SK-N-SH (cell line): Measurements from ENCODE around the gene OR2AP1. TPM values are rescaled to one million over a fixed set of nuclear protein-coding genes. Genes with fewer than 3 reads are reported as not detected.

ENCODE experiments used
- CTCF ChIA-PET: fragments of 300-600, 350-600 bp; formaldehyde crosslinking; extraction: SDS; loops from one replicate; lab custom pipeline; 2021; lab: Yijun Ruan, JAX
- POLR2A ChIA-PET: fragments of 350-600 bp; sonication (Branson Sonifier 250); formaldehyde crosslinking; extraction: SDS; loops from one replicate; lab custom pipeline; 2020; ENCODE audit warnings: antibody characterized with exemption, inconsistent platforms; lab: Yijun Ruan, JAX
- DNase-seq: peaks from one replicate; pipeline ENCODE4 v3.0.0; 2012
- H2AFZ ChIP-seq: fragments of 200-600 bp; sonication (generic); 2 replicates; pipeline ENCODE4 v1.8.1; 2016; ENCODE audit warnings: antibody characterized with exemption, mild to moderate bottlenecking, low read depth
- H3F3A ChIP-seq: fragments of 200-600 bp; sonication (generic); replicated peaks from 2 replicates; pipeline ENCODE3; 2016; ENCODE audit warnings: antibody characterized with exemption, mild to moderate bottlenecking; ENCODE audit not compliant: insufficient read depth
- H3K27ac ChIP-seq, 2 experiments: fragments of 200-500 bp in 1 of 2; fragments of 200-600 bp in 1 of 2; sonication (Bioruptor generic) in 1 of 2; sonication (generic), shearing (Covaris generic) in 1 of 2; 2 replicates each; pipeline versions ENCODE4 v1.5.1 to v1.6.1; 2014 to 2016; ENCODE audit warnings: low read depth in 2 of 2, inconsistent platforms in 1 of 2, low read length in 1 of 2, mild to moderate bottlenecking in 1 of 2, mixed read lengths in 1 of 2
- H3K27me3 ChIP-seq: fragments of 200-600 bp; sonication (generic), shearing (Covaris generic); 2 replicates; pipeline ENCODE4 v1.6.1; 2016; ENCODE audit warnings: mixed run types; ENCODE audit not compliant: insufficient read depth
- H3K36me3 ChIP-seq, 2 experiments: fragments of 200-500 bp in 1 of 2; fragments of 200-600 bp in 1 of 2; sonication (Bioruptor generic) in 1 of 2; sonication (generic) in 1 of 2; replicated peaks in 1 of 2; 2 replicates each; pipeline versions ENCODE3 to v1.5.1; 2014 to 2016; ENCODE audit warnings: low read length in 1 of 2, mild to moderate bottlenecking in 1 of 2; ENCODE audit not compliant: insufficient read depth in 2 of 2, control insufficient read depth in 1 of 2
- H3K4me1 ChIP-seq, 2 experiments: fragments of 200-500 bp in 1 of 2; fragments of 200-600 bp in 1 of 2; sonication (Bioruptor generic) in 1 of 2; sonication (generic), shearing (Covaris generic) in 1 of 2; 2 replicates each; pipeline versions ENCODE4 v1.5.1 to v1.6.1; 2014 to 2016; ENCODE audit warnings: low read depth in 1 of 2, low read length in 1 of 2, mixed run types in 1 of 2; ENCODE audit not compliant: insufficient read depth in 2 of 2, control insufficient read depth in 1 of 2
- H3K4me2 ChIP-seq: fragments of 200-600 bp; sonication (generic), shearing (Covaris generic); 2 replicates; pipeline ENCODE4 v1.6.1; 2017; ENCODE audit warnings: mixed run types
- H3K4me3 ChIP-seq, 2 experiments: fragments of 200-500 bp in 1 of 2; fragments of 200-600 bp in 1 of 2; sonication (Bioruptor generic) in 1 of 2; sonication (generic), shearing (Covaris generic) in 1 of 2; 2 replicates each; pipeline versions ENCODE4 v1.5.1 to v1.8.1; 2014 to 2016; ENCODE audit warnings: low read depth in 2 of 2, inconsistent platforms in 1 of 2, low read length in 1 of 2, mild to moderate bottlenecking in 1 of 2, mixed read lengths in 1 of 2, moderate library complexity in 1 of 2
- H3K79me2 ChIP-seq: fragments of 200-600 bp; sonication (generic); 2 replicates; pipeline ENCODE4 v1.8.1; 2017; ENCODE audit warnings: mild to moderate bottlenecking; ENCODE audit not compliant: insufficient read depth
- H3K9ac ChIP-seq: fragments of 200-600 bp; sonication (generic); 2 replicates; pipeline ENCODE4 v1.6.1; 2017; ENCODE audit warnings: mixed run types
- H3K9me2 ChIP-seq: fragments of 200-600 bp; sonication (generic); 2 replicates; pipeline ENCODE4 v1.6.1; 2017; ENCODE audit warnings: mixed run types
- H3K9me3 ChIP-seq: fragments of 200-600 bp; sonication (generic); 2 replicates; pipeline ENCODE4 v1.6.1; 2017; ENCODE audit warnings: mixed run types, mild to moderate bottlenecking, moderate library complexity
- H4K20me1 ChIP-seq: fragments of 200-600 bp; sonication (generic); 2 replicates; pipeline ENCODE4 v1.6.1; 2017; ENCODE audit warnings: mild to moderate bottlenecking, mixed run types; ENCODE audit not compliant: insufficient read depth
- CHD2 ChIP-seq: fragments of 150-350 bp; IDR thresholded peaks from 2 replicates; pipeline ENCODE4 v1.6.1; 2018; ENCODE audit warnings: low read length; ENCODE audit not compliant: partially characterized antibody
- ELF1 ChIP-seq: IDR thresholded peaks from 2 replicates; pipeline ENCODE4 v1.4.0; 2012
- EZH2phosphoT487 ChIP-seq: fragments of 200-600 bp; sonication (generic); IDR thresholded peaks from 2 replicates; pipeline ENCODE4 v1.6.1; 2017; ENCODE audit warnings: low read depth, mixed run types, mild to moderate bottlenecking, antibody characterized with exemption, moderate library complexity, borderline replicate concordance
- FOXM1 ChIP-seq: IDR thresholded peaks from 2 replicates; pipeline ENCODE4 v1.4.0; 2012; ENCODE audit warnings: low read depth, mild to moderate bottlenecking
- GABPA ChIP-seq: IDR thresholded peaks from 2 replicates; pipeline ENCODE4 v1.4.0; 2012; ENCODE audit warnings: low read depth, mild to moderate bottlenecking
- JUND ChIP-seq: IDR thresholded peaks from 2 replicates; pipeline ENCODE4 v1.4.0; 2012
- MAX ChIP-seq: IDR thresholded peaks from 2 replicates; pipeline ENCODE4 v1.4.0; 2012; ENCODE audit warnings: low read depth
- RXRA ChIP-seq: IDR thresholded peaks from 2 replicates; pipeline ENCODE4 v1.4.0; 2012; ENCODE audit warnings: low read depth, mild to moderate bottlenecking, borderline replicate concordance
- TEAD4 ChIP-seq: IDR thresholded peaks from 2 replicates; pipeline ENCODE4 v1.4.0; 2012; ENCODE audit warnings: mild to moderate bottlenecking, borderline replicate concordance; ENCODE audit not compliant: insufficient read depth
- USF2 ChIP-seq: fragments of 150-350 bp; IDR thresholded peaks from 2 replicates; pipeline ENCODE4 v1.6.1; 2017; ENCODE audit warnings: antibody characterized with exemption, low read length, low read depth, borderline replicate concordance
- YY1 ChIP-seq: IDR thresholded peaks from 2 replicates; pipeline ENCODE4 v1.4.0; 2012; ENCODE audit warnings: low read depth, mild to moderate bottlenecking
- ZBTB33 ChIP-seq: IDR thresholded peaks from 2 replicates; pipeline ENCODE4 v1.4.0; 2012; ENCODE audit warnings: low read depth, borderline replicate concordance
- WGBS: methylation state at CpG from one replicate; pipeline ENCODE4 v1.1.6; 2017; ENCODE audit warnings: low lambda C conversion rate; 5-methylcytosine and 5-hydroxymethylcytosine counted together
- polyA plus RNA-seq, 3 experiments: library from polyadenylated mRNA; depleted of rRNA; stranded (reverse); fragments of >200 nt; gene quantifications; 2 replicates each; pipeline ENCODE4 v1.2.3, GENCODE V29; 2012
- TF ChIP-seq, protein P1 (sequence below): fragments of 200-600 bp; sonication (generic); IDR thresholded peaks from 2 replicates; pipeline ENCODE4 v1.6.1; 2017; ENCODE audit warnings: antibody characterized with exemption, mild to moderate bottlenecking, moderate library complexity
- TF ChIP-seq, protein P2 (sequence below): fragments of 150-350 bp; IDR thresholded peaks from 2 replicates; pipeline ENCODE4 v1.6.1; 2016; ENCODE audit warnings: mild to moderate bottlenecking, low read depth, low read length

Gene OR2AP1
- polyA plus RNA-seq, 1 of the 3 experiments (the other 2 are of a cell fraction), result not detected

DNA sequence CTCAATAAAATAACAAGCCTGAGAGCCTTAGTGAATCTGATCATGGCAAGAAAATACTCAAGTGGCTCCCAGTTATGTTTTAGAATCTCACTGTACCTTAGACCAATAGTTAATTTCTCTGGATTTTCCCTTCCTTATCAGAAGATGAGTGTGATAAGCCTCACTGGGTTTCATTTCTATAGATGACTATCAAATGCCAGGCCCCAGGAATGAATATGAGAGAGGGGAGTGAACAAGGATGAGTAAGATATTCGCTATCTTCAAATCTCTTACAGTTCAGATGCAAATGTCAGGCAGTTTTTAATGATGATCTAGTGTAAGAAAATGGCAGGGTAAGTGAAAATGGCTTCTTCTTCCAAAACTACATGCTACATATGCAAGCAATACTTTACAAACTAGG lies 38.3 kb downstream of the OR2AP1 start:
- Histone ChIP-seq H2AFZ (no peak overlapping the region), H3K27me3 (no peaks in the 10 kb centered on the region), H4K20me1 (no peaks in the 10 kb centered on the region), H3K4me1 (no peaks in the 10 kb centered on the region), H3K9me3 (no peaks in the 10 kb centered on the region), H3K27ac (no peak overlapping the region), H3K9ac (no peak overlapping the region), H3K9me2 (no peaks in the 10 kb centered on the region), H3K79me2 (no peaks in the 10 kb centered on the region), H3F3A (no peaks in the 10 kb centered on the region), H3K36me3 (no peaks in the 10 kb centered on the region), H3K4me3 (no peak overlapping the region), H3K4me2 (no peak overlapping the region)
- CTCF ChIA-PET, result interaction anchor here (1.4 kb wide), 1 partner anchor 421 kb away, joined by 6 read pairs; no protein-coding TSS in a partner anchor
- 0% methylated on average over 1 of the region's 1 CpG for WGBS
- POLR2A ChIA-PET, result no interaction called here
- DNase-seq, result no peak
- TF ChIP-seq ELF1, result no peak
- no peak for TF ChIP-seq RXRA
- TF ChIP-seq EZH2phosphoT487, result no peak
- TF ChIP-seq USF2, result no peak
- TF ChIP-seq FOXM1, result no peak
- TF ChIP-seq, protein P1, sequence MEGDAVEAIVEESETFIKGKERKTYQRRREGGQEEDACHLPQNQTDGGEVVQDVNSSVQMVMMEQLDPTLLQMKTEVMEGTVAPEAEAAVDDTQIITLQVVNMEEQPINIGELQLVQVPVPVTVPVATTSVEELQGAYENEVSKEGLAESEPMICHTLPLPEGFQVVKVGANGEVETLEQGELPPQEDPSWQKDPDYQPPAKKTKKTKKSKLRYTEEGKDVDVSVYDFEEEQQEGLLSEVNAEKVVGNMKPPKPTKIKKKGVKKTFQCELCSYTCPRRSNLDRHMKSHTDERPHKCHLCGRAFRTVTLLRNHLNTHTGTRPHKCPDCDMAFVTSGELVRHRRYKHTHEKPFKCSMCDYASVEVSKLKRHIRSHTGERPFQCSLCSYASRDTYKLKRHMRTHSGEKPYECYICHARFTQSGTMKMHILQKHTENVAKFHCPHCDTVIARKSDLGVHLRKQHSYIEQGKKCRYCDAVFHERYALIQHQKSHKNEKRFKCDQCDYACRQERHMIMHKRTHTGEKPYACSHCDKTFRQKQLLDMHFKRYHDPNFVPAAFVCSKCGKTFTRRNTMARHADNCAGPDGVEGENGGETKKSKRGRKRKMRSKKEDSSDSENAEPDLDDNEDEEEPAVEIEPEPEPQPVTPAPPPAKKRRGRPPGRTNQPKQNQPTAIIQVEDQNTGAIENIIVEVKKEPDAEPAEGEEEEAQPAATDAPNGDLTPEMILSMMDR, result no peak
- TF ChIP-seq GABPA, result no peak
- TF ChIP-seq, protein P2, sequence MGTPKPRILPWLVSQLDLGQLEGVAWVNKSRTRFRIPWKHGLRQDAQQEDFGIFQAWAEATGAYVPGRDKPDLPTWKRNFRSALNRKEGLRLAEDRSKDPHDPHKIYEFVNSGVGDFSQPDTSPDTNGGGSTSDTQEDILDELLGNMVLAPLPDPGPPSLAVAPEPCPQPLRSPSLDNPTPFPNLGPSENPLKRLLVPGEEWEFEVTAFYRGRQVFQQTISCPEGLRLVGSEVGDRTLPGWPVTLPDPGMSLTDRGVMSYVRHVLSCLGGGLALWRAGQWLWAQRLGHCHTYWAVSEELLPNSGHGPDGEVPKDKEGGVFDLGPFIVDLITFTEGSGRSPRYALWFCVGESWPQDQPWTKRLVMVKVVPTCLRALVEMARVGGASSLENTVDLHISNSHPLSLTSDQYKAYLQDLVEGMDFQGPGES, result no peak
- TF ChIP-seq, all 33 proteins: peak for 0

GRCh38 chr12:55612646-55613045 lies 40.4 kb downstream of the OR2AP1 start:
- no peak overlapping the region for H3K9ac ChIP-seq
- no peaks in the 10 kb centered on the region for H3K27me3 ChIP-seq
- CTCF ChIA-PET, result interaction anchor here (1.1 to 11.3 kb wide), 2 partner anchors 44 to 425 kb away, joined by 3 to 85 read pairs; no protein-coding TSS in a partner anchor
- H3K4me1 ChIP-seq, result no peaks in the 10 kb centered on the region
- no peaks in the 10 kb centered on the region for H3K9me3 ChIP-seq
- POLR2A ChIA-PET, result no interaction called here
- no peaks in the 10 kb centered on the region for H3K79me2 ChIP-seq
- H3K4me3 ChIP-seq, result no peak overlapping the region
- no peaks in the 10 kb centered on the region for H3K36me3 ChIP-seq
- H3K9me2 ChIP-seq, result no peaks in the 10 kb centered on the region
- no peak overlapping the region for H3K4me2 ChIP-seq
- H4K20me1 ChIP-seq, result no peaks in the 10 kb centered on the region
- no peak overlapping the region for H3K27ac ChIP-seq
- DNase-seq, result no peak
- TF ChIP-seq TEAD4, result no peak
- TF ChIP-seq, protein P1, result no peak
- TF ChIP-seq ZBTB33, result no peak
- no peak for TF ChIP-seq JUND
- TF ChIP-seq CHD2, result no peak
- TF ChIP-seq, protein P2, result no peak
- no peak for TF ChIP-seq FOXM1
- no peak for TF ChIP-seq GABPA
- no peak for TF ChIP-seq YY1
- no peak for TF ChIP-seq MAX
- no peak for TF ChIP-seq RXRA
- no peak overlapping the region for H2AFZ ChIP-seq
- H3F3A ChIP-seq, result no peaks in the 10 kb centered on the region
- 0% methylated on average over 2 of the region's 2 CpGs for WGBS
